PC-3 (cell line): ENCODE results near the gene VEGFC.

ENCODE experiments used
- EZH2 ChIP-seq: fragments of 300-600 bp; sonication (generic); IDR thresholded peaks from one replicate; pipeline ENCODE4 v1.6.1; 2017; ENCODE audit warnings: antibody characterized with exemption, mild to moderate bottlenecking, low read length; ENCODE audit not compliant: unreplicated experiment
- EZH2phosphoT487 ChIP-seq: fragments of 300-600 bp; sonication (generic); IDR thresholded peaks from 2 replicates; pipeline ENCODE4 v1.6.1; 2018; ENCODE audit warnings: mild to moderate bottlenecking, antibody characterized with exemption, low read length, borderline replicate concordance
- TF ChIP-seq, protein P1 (sequence below): fragments of 300-600 bp; sonication (generic); conservative IDR thresholded peaks from 2 replicates; pipeline ENCODE4 v1.5.1; 2017; ENCODE audit warnings: antibody characterized with exemption, low read depth, mild to moderate bottlenecking, low read length

GRCh38 chr4:176774852-176775251, 17.9 kb downstream of the VEGFC start:
- TF ChIP-seq EZH2, result no peak
- TF ChIP-seq, protein P1, sequence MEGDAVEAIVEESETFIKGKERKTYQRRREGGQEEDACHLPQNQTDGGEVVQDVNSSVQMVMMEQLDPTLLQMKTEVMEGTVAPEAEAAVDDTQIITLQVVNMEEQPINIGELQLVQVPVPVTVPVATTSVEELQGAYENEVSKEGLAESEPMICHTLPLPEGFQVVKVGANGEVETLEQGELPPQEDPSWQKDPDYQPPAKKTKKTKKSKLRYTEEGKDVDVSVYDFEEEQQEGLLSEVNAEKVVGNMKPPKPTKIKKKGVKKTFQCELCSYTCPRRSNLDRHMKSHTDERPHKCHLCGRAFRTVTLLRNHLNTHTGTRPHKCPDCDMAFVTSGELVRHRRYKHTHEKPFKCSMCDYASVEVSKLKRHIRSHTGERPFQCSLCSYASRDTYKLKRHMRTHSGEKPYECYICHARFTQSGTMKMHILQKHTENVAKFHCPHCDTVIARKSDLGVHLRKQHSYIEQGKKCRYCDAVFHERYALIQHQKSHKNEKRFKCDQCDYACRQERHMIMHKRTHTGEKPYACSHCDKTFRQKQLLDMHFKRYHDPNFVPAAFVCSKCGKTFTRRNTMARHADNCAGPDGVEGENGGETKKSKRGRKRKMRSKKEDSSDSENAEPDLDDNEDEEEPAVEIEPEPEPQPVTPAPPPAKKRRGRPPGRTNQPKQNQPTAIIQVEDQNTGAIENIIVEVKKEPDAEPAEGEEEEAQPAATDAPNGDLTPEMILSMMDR, result no peak
- no peak for TF ChIP-seq EZH2phosphoT487
